Myocyte (in vitro differentiated cells): ENCODE results near the gene FAHD2A. TPM values are rescaled to one million over a fixed set of nuclear protein-coding genes. Genes with fewer than 3 reads are reported as not detected.
"Not testable (repeated sequence)": the region's sequence is repeated elsewhere in the genome, so short reads cannot be mapped to it uniquely, and the experiment has no call there.

Experiments used
- DNase-seq: peaks from one replicate; pipeline ENCODE4 v3.0.0-alpha.2; 2012; ENCODE audit warnings: low read depth
- total RNA-seq: library from RNA; depleted of rRNA; stranded (reverse); fragments of >200 nt; gene quantifications from 2 replicates; pipeline ENCODE4 v1.2.3, GENCODE V29; 2014

Gene FAHD2A
- total RNA-seq, 1 donor from 2014 or later = 35.1 TPM

DNA sequence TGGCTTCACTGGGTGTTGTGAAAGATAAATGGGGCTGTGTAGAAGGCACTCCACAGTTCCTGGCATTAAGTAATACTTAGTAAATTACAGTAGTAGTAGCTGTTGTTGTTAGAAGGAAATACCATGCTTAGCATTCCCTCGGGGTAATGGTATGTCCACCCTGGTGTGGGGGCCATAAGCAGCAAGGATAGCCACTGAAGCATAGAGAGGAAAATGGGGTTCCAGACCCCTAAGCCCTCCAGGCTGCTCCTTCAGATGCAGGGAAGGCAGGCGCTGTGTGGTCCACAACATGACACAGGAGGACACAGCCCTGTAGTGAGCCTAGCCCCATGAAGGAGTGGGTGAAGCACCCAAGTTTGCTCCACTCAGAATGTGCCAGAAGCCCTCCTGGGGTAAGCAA, 31.5 kb downstream of the FAHD2A start:
- DNase-seq = not testable (repeated sequence)

DNA sequence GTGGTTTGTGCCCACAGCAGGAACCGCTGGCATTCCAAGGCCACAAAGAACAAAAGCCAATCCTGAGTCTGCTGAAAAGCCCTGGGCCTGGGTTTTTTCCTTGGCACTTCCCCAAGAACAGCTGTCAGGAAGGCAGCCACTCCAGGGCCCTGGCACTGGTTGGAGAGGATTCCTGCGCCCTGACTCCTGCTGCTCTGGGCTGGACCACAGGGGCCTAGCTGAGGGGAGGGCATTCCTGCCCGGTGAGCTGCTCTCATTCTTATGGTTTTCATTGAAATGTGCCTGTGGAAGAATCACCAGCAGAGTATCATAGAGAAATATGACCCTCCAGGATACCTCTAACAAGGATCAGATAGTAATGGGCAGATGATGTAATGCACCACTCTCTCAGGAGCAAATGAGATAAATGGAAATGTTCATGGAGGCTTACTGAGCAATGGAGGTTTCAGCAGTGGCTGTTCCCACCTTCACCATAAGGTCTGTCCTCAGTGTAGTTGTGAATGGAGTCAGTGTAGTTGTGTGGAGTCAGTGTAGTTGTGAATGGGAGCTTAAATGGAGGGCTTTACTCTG, 32.1 kb downstream of the FAHD2A start:
- DNase-seq = peak; percentile 64

DNA sequence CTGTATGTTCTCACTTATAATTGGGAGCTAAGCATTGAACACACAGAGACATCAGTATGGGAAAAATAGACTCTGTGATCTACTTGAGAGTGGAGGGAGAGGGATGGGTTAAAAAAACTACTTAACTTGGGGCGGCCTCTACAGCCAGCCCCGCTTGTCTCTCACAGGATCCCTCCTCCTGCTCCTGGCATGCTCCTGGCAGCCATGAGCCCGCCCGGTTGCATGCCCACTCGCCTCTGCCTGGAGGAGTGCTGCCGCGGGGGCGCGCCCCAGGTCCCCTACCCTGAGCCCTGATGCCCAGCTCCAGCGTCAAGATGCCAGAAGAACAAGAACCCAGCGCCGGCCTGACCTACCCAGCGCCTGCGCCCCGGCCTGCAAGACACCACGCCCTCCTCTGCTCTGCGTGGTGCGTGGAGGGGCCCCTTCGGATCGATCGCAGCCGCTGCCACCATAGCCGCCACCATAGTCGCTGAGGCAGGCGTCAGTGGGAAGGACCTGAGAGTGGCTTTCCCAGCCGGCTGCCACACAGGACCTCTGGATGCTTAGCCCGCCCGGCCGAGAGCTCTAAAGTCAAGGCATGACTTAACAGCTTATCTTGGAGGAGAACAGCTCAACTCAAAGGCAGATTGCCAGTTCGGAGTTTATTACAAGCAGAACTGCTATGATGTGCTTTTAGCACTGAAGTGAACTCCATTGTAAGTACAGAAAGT, 32.8 kb downstream of the FAHD2A start:
- DNase-seq = not testable (repeated sequence)

DNA sequence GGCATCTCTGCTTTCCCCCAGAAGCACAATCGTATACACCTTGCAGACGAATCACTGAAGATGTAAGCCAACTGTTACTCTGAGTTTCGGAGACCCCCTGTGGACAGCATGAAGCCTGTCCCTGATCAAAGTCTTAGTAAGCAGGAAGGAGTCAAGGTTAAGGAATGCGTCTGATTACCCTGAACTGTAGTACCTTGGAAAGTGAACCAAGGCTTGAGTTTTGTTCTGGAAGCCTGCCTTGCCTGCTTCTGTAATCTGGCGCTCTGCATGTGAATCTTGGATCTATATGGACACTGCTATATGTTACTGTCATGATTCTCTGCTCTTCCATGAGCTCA, 33.3 kb downstream of the FAHD2A start:
- not testable (repeated sequence) for DNase-seq

DNA sequence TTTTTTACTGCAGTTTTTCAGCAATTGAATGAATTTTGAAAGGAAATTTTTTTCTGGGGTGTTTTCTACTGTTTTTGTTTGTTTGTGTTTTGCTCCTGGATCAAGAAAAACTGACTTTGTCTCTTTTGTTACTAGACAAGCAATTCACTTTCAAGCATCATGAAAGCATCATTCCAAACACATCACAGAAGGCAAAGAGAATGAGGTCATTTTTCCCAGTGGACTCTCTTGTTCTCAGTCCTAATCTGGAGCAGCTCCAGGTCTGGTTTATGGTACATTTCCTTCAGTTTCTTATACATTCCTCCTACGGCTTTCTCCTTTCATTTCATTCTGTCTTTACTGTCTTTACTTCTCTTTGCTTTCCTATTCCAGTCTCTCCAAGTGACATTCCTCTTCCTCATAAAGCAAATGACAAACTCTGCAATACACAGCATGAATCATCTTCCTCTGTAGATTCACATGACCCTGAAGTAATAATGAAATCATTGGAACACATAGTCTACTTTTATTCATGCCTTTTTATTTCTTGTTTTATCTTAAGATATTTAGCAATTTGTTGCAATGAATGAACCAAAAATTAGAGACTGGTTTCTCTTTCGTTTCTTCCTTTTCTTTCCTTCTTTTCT, 40.1 kb downstream of the FAHD2A start:
- not testable (repeated sequence) for DNase-seq

DNA sequence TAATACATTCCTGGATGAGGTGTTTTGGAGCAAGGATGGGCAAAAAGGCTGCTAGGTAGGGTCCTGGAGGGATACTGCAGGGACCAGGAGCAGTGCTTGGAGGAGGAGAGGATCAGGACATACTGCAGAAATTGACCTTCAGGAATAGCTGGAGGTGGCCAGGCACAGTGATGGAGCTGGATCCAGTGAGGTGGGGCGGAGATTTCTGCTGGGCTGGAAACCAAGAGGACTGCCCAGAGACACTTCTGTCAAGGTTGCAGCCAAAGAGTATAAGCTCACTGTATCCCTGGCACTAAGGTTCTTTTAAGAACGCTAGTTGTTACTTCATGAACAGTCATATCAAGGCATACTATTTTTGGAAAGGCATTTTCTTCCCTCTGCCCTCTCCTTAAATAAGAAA, 42.8 kb downstream of the FAHD2A start:
- DNase-seq = not testable (repeated sequence)

DNA sequence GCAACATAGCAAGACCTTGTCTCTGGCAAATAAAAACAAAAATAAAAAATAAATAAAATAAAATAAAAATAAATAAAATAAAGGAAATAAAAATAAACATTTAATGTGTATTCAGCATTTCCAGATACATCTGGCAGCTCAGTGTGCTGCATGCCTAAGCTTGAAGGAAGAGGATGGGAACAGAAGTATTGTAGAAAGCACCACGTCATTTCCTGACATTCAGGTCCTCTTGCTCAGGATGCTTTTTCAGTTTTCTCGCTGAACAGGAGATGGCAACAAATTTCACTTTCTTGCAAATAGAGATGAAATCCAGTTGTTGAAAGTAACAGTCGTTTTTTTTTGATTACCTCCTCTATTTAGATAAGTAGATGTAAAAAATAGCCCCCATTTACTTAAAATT, 60.8 kb downstream of the FAHD2A start:
- DNase-seq = not testable (repeated sequence)

Other genes with a start within 250 kb of the FAHD2A start
- gene ZNF514, start 242.9 kb upstream of the FAHD2A start, total RNA-seq = 12.2 and 12.3 TPM in 2 replicates
- gene ZNF2, start 236.9 kb upstream of the FAHD2A start, total RNA-seq = 9.4 and 9.6 TPM in 2 replicates
- gene ZNF892, start 195.2 kb upstream of the FAHD2A start, total RNA-seq = 4.5 and 5.9 TPM in 2 replicates
- gene PROM2, start 128.3 kb upstream of the FAHD2A start, total RNA-seq = 0.64 and 0.83 TPM in 2 replicates
- gene KCNIP3, start 105.4 kb upstream of the FAHD2A start, total RNA-seq = 4.9 and 12.5 TPM in 2 replicates
- gene TRIM43B, start 82.0 kb downstream of the FAHD2A start, total RNA-seq = not detected in 2 replicates
- gene TRIM43, start 189.3 kb downstream of the FAHD2A start, total RNA-seq = not detected in 2 replicates